Astrocyte of the spinal cord (primary cell): ENCODE measurements around the gene WBP1.

Experiments
- DNase-seq: peaks from one replicate; pipeline ENCODE4 v3.0.0; 2011; ENCODE audit warnings: low read depth, low spot score
- H3K4me3 ChIP-seq: 2 replicates; pipeline ENCODE4 v1.5.1; 2011; ENCODE audit warnings: low read depth, mild to moderate bottlenecking, low read length, moderate library complexity
- CTCF ChIP-seq: IDR thresholded peaks from 2 replicates; pipeline ENCODE4 v1.5.1; 2012; ENCODE audit warnings: low read depth, mild to moderate bottlenecking, low read length, inconsistent platforms
- in situ Hi-C: cut with HindIII; loops from 2 replicates; pipeline ENCODE4 v1.10.0; 2017; ENCODE audit warnings: low sequenced_read_pairs

The WBP1 gene

GRCh38 chr2:74498500-74499266 lies 40.4 kb downstream of the WBP1 start:
- in situ Hi-C loops: no loop called here
- peak overlapping the region; percentile 17 for H3K4me3 ChIP-seq
- peak; percentile 22 for DNase-seq
- no peak for TF ChIP-seq CTCF

- DNase-seq: peak; percentile 15
- peak within 1 kb of the TSS; percentile 17 for H3K4me3 ChIP-seq
- in situ Hi-C loops: no loop called here
- no peak for TF ChIP-seq CTCF
Observed at GRCh38 chr2:74499267-74499939, 41.2 kb downstream of the WBP1 start, which contains the start of gene LBX2. Gene LBX2, minus strand, starts transcription at chr2:74499603. Its CDS starts 66 bp downstream, at chr2:74499537.

- no peak for TF ChIP-seq CTCF
- in situ Hi-C loops: no loop called here
- no peak for DNase-seq
- H3K4me3 ChIP-seq: no peak overlapping the region
Observed at GRCh38 chr2:74499940-74500577, 41.8 kb downstream of the WBP1 start.

GRCh38 chr2:74500578-74500946 lies 42.3 kb downstream of the WBP1 start:
- in situ Hi-C loops: no loop called here
- H3K4me3 ChIP-seq: no peak overlapping the region
- DNase-seq: no peak
- TF ChIP-seq CTCF: no peak

GRCh38 chr2:74501335-74502071 lies 43.3 kb downstream of the WBP1 start:
- no peak for DNase-seq
- no peak for TF ChIP-seq CTCF
- in situ Hi-C loops: no loop called here
- no peak overlapping the region for H3K4me3 ChIP-seq

- peak overlapping the region; percentile 42 for H3K4me3 ChIP-seq
- in situ Hi-C loops: no loop called here
- DNase-seq: no peak
- no peak for TF ChIP-seq CTCF
Observed at GRCh38 chr2:74502147-74502719, 44.0 kb downstream of the WBP1 start.
